ENCODE results near the gene CEP43. TPM values are rescaled to one million over a fixed set of nuclear protein-coding genes. Genes with fewer than 3 reads are reported as not detected.

The CEP43 gene
- total RNA-seq, 1 experiment from 2014 or later: 54.5 TPM

GRCh38 chr6:166969390-166970002 lies 29.7 kb upstream of the CEP43 start:
- no peak for DNase-seq (ENCODE audit: low read depth)

GRCh38 chr6:166970091-166970490 lies 29.1 kb upstream of the CEP43 start:
- DNase-seq (ENCODE audit: low read depth): no peak

DNA sequence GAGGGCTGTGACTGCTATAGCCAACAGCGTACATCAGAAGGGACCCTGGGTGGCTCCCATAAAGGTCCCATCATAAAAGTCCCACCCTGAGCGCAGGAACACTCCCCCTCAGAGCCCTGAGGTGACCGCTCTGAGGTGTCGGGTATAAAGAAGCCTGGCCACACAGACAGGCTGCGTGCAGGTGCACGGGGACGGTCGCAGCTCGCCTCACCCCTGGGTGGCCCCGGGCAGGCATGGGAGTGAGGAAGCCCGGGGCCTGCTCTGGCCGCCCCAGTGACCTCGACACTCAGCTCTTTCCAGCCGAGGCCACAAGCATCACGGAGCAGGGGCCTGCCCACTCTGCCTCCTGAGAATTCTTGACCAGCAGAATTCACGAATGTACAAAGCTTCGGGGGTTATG lies 28.4 kb upstream of the CEP43 start:
- DNase-seq (ENCODE audit: low read depth): no peak

GRCh38 chr6:166971271-166971670 lies 27.9 kb upstream of the CEP43 start:
- no peak for DNase-seq (ENCODE audit: low read depth)

GRCh38 chr6:166972101-166972500 lies 27.1 kb upstream of the CEP43 start:
- DNase-seq (ENCODE audit: low read depth): no peak

GRCh38 chr6:166976636-166977035 lies 22.6 kb upstream of the CEP43 start:
- DNase-seq (ENCODE audit: low read depth): no peak

DNA sequence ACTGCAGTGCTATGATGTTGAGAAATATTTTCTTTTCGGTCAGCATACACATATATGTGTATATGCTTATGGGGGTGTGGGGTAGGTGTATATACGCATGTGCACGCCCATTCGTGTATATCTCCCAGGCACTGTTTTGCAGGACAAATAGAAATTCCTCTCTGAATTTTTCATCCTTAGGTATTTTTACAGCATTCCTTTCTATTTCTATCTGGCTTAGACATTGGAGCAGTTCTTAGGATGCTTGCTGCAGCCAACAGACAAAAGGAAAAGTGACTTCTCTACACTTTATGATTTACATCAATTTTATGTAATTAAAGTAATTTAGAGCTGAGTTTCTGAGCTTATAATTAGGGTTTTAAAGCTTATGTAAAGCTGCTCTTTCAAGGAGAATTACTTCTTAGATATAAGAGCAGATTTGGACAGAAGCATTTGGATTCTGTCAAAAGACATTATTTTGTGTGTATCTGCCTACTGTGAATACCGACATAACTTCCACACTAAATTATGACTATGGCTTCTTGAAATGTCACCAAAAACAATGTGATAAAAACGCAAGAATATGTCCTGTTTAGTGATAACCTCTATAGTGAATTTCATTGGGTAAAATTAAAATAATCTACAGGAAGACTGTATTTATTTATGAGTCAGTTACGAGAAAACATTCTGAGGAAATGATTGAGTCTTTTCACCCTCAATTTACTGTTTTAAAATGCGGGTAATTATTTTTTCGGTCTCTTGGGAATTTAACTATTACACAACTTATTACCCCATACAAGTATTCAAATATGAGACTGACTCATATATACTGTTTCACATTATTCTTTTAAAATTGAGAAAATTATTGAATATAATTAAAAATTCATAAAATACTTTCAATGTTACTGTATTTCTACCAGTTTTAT lies 21.3 kb upstream of the CEP43 start:
- no peak for DNase-seq (ENCODE audit: low read depth)

- no peak for DNase-seq (ENCODE audit: low read depth)
Measured at GRCh38 chr6:166980738-166981137, 18.5 kb upstream of the CEP43 start.

- DNase-seq (ENCODE audit: low read depth): no peak
Measured at GRCh38 chr6:166987448-166987847, 11.7 kb upstream of the CEP43 start.

- no peak for DNase-seq (ENCODE audit: low read depth)
Measured at GRCh38 chr6:166987930-166988329, 11.3 kb upstream of the CEP43 start.

GRCh38 chr6:166988674-166989201 lies 10.5 kb upstream of the CEP43 start:
- no peak for DNase-seq (ENCODE audit: low read depth)

- DNase-seq (ENCODE audit: low read depth): peak; percentile 24
Measured at GRCh38 chr6:166989427-166990032, 9.7 kb upstream of the CEP43 start.

DNA sequence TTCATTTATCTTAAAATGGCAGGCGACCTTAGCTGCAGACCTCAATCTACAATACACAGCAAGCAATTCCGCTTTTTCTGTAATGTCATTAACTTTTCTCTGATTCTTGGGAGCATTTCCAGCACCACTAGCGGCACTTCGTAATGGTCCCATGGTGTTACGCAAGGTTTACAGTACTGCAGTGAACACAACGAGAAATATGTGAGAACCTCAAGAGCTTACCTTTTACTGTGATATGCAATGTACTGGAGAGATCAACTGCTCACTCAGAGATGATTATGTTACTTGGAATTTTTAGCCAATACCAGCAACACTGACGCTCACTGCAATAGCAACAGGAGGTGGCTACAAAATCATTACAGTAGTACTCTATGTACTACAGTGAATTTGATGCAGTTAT lies 2.8 kb upstream of the CEP43 start:
- DNase-seq (ENCODE audit: low read depth): no peak

- no peak for DNase-seq (ENCODE audit: low read depth)
Measured at GRCh38 chr6:166997348-166997747, 1.8 kb upstream of the CEP43 start.

DNA sequence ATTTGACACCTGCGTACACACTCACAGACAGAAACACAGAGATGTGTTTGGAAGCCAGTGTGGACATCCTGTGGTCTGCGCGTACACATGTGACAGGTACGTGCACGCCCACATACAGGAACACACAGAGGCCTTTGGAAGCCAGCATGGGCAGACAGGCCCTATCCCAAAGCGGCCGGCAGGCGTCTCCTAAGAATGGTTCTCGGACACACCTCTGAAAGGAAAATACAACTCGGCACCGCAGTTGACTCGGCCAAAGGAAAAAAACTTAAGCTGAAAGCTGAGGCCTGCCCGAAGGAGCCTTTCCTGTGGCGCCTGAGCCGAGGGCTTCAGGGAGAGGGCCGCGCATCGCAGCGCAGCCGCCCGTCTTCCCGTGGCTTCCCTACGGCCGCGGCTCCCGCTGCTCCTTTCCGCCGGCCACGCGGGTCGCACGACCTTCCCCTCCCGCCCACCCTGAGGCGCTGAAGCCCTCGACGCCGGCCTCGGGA lies 1.4 kb upstream of the CEP43 start:
- DNase-seq (ENCODE audit: low read depth): peak; percentile 71

DNA sequence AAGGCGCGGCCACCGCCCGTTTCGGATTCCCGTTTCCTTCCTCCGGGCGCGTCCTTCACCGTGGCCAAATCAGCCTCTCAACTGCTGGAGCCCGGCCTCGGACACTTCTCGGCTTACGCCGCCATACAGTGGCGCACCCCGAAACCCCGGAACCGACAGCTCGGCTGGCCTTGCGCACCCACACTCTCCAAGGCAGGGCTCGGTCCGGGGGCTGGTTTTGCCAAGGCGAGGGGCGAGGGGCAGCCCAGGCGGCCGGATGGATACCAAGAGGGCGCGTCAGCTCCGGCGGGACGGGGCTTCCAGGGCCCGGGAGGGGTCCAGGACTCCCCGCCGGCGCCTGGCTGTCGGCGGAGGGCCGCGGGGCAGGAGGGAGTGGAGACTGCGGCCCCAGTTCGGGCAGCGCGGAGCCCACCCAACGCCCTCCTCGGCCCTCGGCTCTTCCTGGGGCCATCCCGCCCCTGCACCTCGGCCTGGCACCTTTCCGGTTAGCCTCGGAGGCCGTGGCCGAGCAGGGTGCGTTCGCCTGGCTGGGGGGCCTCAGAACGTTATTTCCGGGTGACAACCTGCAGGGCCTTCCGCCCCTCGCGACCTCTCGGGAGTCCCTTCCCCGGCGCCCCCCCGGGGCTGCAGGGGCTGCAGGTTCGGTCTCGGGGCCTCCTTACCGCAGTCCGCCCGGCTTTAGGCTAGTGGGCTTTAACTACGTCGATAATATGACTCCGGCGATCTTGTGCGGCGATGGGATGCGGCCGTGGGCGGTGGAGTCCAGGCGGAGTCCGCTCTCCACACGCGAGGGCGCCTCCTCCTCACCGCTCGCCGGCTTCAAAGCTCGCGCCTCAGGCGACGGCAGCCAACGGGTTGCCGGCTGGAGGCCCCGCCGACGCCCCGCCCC lies 697 bp upstream of the CEP43 start:
- no peak for DNase-seq (ENCODE audit: low read depth)

DNA sequence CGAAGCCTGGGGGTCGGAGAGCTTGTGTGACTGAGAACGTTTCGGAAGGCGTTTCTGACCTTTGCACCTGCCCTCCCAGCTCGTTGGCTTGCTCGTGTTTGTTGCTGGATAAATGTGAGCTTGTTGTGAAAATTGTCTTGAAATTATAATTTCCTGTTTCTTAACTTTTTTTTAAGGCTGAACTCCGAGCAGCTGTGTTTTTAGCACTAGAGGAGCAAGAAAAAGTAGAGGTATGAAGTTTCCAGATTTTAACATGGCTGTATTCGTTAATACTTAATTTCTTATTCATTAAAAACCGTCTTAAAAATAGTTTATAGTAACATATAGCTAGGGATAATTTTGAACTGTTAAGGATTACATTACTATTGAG lies 672 bp downstream of the CEP43 start:
- DNase-seq (ENCODE audit: low read depth): no peak

- DNase-seq (ENCODE audit: low read depth): no peak
Measured at GRCh38 chr6:167000759-167001158, 1.6 kb downstream of the CEP43 start.

DNA sequence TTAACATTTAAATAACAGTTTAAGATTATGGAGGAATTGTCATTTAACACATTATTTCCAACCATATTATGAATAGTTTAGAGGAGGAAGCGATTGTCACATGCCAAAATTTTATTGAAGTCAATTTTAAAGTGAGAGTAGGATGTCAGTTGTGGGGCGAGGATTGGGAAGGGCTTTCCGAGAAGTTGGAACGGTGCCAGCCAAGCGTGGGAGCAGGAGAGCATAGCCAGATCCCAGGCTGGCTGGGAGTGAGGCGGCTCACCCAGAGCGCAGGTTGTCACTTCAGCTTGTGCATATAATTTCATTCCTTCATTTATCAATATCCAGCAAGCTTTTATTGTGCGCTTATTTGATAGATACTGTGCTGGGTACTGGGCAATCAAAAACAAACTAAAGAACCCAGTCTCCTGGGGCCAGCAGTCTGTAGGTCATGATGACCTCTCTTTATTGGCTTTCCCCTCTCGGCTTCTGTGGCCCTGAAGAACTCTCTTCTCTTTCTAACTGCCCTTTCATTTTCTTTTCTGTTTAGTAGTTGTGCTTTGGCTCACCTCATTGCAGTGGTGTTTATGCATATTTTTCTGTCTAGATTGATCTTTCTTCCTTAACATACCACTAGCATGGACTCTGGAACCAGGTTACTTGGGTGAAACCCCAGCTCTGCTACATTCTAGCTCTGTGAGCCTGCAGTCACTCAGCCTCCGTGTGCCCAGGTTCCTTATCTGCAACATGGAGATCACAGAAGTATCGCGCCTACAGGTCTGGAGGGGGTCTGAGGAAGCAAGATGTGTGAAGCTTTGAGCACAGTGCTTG lies 6.4 kb downstream of the CEP43 start:
- DNase-seq (ENCODE audit: low read depth): no peak

DNA sequence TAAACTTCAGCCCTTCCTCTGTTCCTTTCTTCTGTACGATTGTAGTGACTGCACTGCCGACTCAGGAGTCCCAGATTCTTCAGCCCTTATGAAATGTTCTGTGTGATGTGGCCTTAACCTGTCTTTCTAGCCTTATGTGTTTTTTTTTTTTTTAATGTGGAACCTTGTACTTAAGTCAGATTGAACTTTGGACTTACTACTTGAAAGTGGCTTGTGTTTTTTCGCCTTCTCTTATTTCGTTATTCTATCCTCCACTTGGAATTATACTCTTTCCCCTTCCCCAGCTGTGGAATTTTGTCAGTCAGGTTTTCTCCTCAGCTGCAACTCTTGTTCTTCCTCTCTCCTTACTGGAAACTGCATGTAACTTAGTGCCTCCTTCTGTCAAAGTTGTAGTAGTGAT lies 8.8 kb downstream of the CEP43 start:
- DNase-seq (ENCODE audit: low read depth): no peak

DNA sequence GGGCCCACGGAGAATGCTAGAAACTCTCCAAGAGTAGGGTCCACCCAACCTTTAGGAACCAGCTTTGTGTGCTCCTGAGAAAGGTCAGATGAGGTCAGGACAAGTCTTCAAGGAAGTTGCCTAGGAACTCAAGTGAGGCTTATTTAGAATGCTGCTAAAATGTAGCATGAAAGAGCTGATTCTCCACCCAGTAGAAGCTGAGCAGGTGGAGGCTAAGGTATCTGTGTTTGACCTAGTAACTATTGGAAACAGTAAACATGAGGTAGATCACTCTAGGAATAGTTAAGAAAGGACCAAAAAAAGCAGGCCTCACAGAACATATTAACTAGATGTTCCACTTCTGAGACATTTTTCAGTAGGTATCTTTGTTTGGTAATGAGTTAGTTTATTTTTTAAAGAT lies 13.9 kb downstream of the CEP43 start:
- DNase-seq (ENCODE audit: low read depth): no peak

All from RPMI7951 (cell line).